Fibroblast of lung (primary cell): Measurements from ENCODE around the gene PLS1. TPM values are rescaled to one million over a fixed set of nuclear protein-coding genes. Genes with fewer than 3 reads are reported as not detected.
A peak's percentile ranks its signal among the peaks of the same experiment; 100 is the strongest.
"Not testable (repeated sequence)": the region's sequence is repeated elsewhere in the genome, so short reads cannot be mapped to it uniquely, and the experiment has no call there.

Experiments used
- DNase-seq, 2 donors: peaks; one replicate each; pipeline versions ENCODE4 v3.0.0 to v3.0.0-alpha.2; 2010; ENCODE audit warnings: low read depth in 2 of 2
- H2AFZ ChIP-seq: 2 replicates; pipeline ENCODE4 v1.5.1; 2012; ENCODE audit warnings: low read length, control low read depth, inconsistent platforms
- H3K27ac ChIP-seq: 2 replicates; pipeline ENCODE4 v1.5.1; 2011; ENCODE audit warnings: low read length, control low read depth; ENCODE audit not compliant: insufficient read depth
- H3K27me3 ChIP-seq: 2 replicates; pipeline ENCODE4 v1.5.1; 2011; ENCODE audit warnings: mild to moderate bottlenecking, low read length; ENCODE audit not compliant: control insufficient read depth, insufficient read depth
- H3K36me3 ChIP-seq: 2 replicates; pipeline ENCODE4 v1.5.1; 2011; ENCODE audit warnings: low read length; ENCODE audit not compliant: control insufficient read depth, insufficient read depth
- H3K4me1 ChIP-seq: 2 replicates; pipeline ENCODE4 v1.5.1; 2011; ENCODE audit warnings: low read length; ENCODE audit not compliant: control insufficient read depth, insufficient read depth; ENCODE audit errors: extremely low read depth
- H3K4me2 ChIP-seq: 2 replicates; pipeline ENCODE4 v1.5.1; 2011; ENCODE audit warnings: low read length, control low read depth; ENCODE audit not compliant: insufficient read depth; ENCODE audit errors: extremely low read depth
- H3K4me3 ChIP-seq, 4 experiments: fragments of 200-600 bp in 1 of 4; sonication (generic) in 1 of 4; replicated peaks in 1 of 4; 2 replicates each; pipeline ENCODE4 v1.5.1; 2011 to 2016; ENCODE audit warnings: low read length in 4 of 4, low read depth in 3 of 4, mild to moderate bottlenecking in 3 of 4, control low read depth in 2 of 4, inconsistent platforms in 1 of 4, mixed read lengths in 1 of 4; ENCODE audit not compliant: insufficient read depth in 1 of 4; ENCODE audit errors: control extremely low read depth in 1 of 4
- H3K79me2 ChIP-seq: 2 replicates; pipeline ENCODE4 v1.5.1; 2012; ENCODE audit warnings: mild to moderate bottlenecking, low read length, inconsistent platforms; ENCODE audit not compliant: control insufficient read depth, insufficient read depth
- H3K9ac ChIP-seq: 2 replicates; pipeline ENCODE4 v1.5.1; 2011; ENCODE audit warnings: mild to moderate bottlenecking, low read length, control low read depth; ENCODE audit not compliant: insufficient read depth
- H3K9me3 ChIP-seq: 2 replicates; pipeline ENCODE4 v1.5.1; 2012; ENCODE audit warnings: low read depth, low read length; ENCODE audit not compliant: control insufficient read depth, insufficient read depth
- H4K20me1 ChIP-seq: 2 replicates; pipeline ENCODE4 v1.5.1; 2011; ENCODE audit warnings: low read length; ENCODE audit not compliant: control insufficient read depth, insufficient read depth; ENCODE audit errors: extremely low read depth
- CTCF ChIP-seq, 2 donors: IDR thresholded peaks in 1 of 2; conservative IDR thresholded peaks in 1 of 2; 1 replicate in 1 of 2; 2 replicates in 1 of 2; pipeline ENCODE4 v1.5.1; 2011 to 2012; ENCODE audit warnings: low read length in 2 of 2, control low read depth in 1 of 2, inconsistent platforms in 1 of 2, low read depth in 1 of 2, mild to moderate bottlenecking in 1 of 2
- EZH2 ChIP-seq: IDR thresholded peaks from 2 replicates; pipeline ENCODE4 v1.5.1; 2012; ENCODE audit warnings: low read length, control low read depth, mild to moderate bottlenecking; ENCODE audit errors: missing control alignments
- polyA minus RNA-seq: library from RNA; depleted of rRNA, polyadenylated mRNA; stranded (reverse); fragments of >200 nt; gene quantifications from 2 replicates; pipeline ENCODE4 v1.2.3, GENCODE V29; 2011; ENCODE audit warnings: low replicate concordance
- polyA plus RNA-seq, 2 donors: library from polyadenylated mRNA; depleted of rRNA in 1 of 2; stranded (reverse) in 1 of 2; unstranded in 1 of 2; fragments of >200 nt; gene quantifications; 2 replicates each; pipeline ENCODE4 v1.2.1, GENCODE V29; 2011 to 2012; ENCODE audit warnings: missing spikeins in 1 of 2
- total RNA-seq: library from RNA; depleted of rRNA; stranded (reverse); fragments of >200 nt; gene quantifications from 2 replicates; pipeline ENCODE4 v1.2.1, GENCODE V29; 2014

The PLS1 gene, protein sequence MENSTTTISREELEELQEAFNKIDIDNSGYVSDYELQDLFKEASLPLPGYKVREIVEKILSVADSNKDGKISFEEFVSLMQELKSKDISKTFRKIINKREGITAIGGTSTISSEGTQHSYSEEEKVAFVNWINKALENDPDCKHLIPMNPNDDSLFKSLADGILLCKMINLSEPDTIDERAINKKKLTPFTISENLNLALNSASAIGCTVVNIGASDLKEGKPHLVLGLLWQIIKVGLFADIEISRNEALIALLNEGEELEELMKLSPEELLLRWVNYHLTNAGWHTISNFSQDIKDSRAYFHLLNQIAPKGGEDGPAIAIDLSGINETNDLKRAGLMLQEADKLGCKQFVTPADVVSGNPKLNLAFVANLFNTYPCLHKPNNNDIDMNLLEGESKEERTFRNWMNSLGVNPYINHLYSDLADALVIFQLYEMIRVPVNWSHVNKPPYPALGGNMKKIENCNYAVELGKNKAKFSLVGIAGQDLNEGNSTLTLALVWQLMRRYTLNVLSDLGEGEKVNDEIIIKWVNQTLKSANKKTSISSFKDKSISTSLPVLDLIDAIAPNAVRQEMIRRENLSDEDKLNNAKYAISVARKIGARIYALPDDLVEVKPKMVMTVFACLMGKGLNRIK
- total RNA-seq: 0.51 and 0.83 TPM in 2 replicates
- polyA plus RNA-seq: 0.59 and 1.1 TPM in 2 replicates
- polyA plus RNA-seq (2012): 0.49 and 0.61 TPM in 2 replicates
- not detected in 2 replicates for polyA minus RNA-seq

GRCh38 chr3:142595951-142596725, at the start of gene PLS1:
Gene PLS1, plus strand, starts transcription at chr3:142596393. Its CDS starts 67,845 bp downstream, at chr3:142664238.
- H3K9ac ChIP-seq: peak within 1 kb of the TSS; percentile 17
- H2AFZ ChIP-seq: peak within 1 kb of the TSS; percentile 93
- H3K27me3 ChIP-seq: no peaks in the 10 kb centered on the region
- TF ChIP-seq CTCF (conservative IDR thresholded peaks at IDR 0.05 in 1 of 2, IDR thresholded peaks at IDR 0.05 in 1 of 2; ENCODE audit: low read depth in 1 of 2, low read length in 2 of 2): no peak
- no peak for TF ChIP-seq EZH2
- H3K79me2 ChIP-seq: no peaks in the 10 kb centered on the region
- no peaks in the 10 kb centered on the region for H3K36me3 ChIP-seq
- no peaks in the 10 kb centered on the region for H4K20me1 ChIP-seq
- peaks cover 2% of the 10 kb centered on the region for H3K4me1 ChIP-seq
- H3K27ac ChIP-seq: peak within 1 kb of the TSS; percentile 35
- peak; percentile 75 to 77 for DNase-seq
- H3K4me3 ChIP-seq: peak within 1 kb of the TSS; percentile 54 to 82 (median 69)
- H3K9me3 ChIP-seq: no peaks in the 10 kb centered on the region
- H3K4me2 ChIP-seq: peak within 1 kb of the TSS; percentile 72

GRCh38 chr3:142549986-142550385, 46.2 kb upstream of the PLS1 start:
- no peak overlapping the region for H3K9ac ChIP-seq
- no peak overlapping the region for H3K4me3 ChIP-seq
- no peaks in the 10 kb centered on the region for H3K9me3 ChIP-seq
- H3K79me2 ChIP-seq: no peaks in the 10 kb centered on the region
- no peak overlapping the region for H3K27ac ChIP-seq
- no peak overlapping the region for H3K4me2 ChIP-seq
- peaks cover 2% of the 10 kb centered on the region for H3K36me3 ChIP-seq
- TF ChIP-seq EZH2: no peak
- no peak for TF ChIP-seq CTCF (conservative IDR thresholded peaks at IDR 0.05 in 1 of 2, IDR thresholded peaks at IDR 0.05 in 1 of 2; ENCODE audit: low read depth in 1 of 2, low read length in 2 of 2)
- H2AFZ ChIP-seq: no peak overlapping the region
- DNase-seq: no peak
- no peaks in the 10 kb centered on the region for H3K27me3 ChIP-seq
- H3K4me1 ChIP-seq: no peaks in the 10 kb centered on the region
- H4K20me1 ChIP-seq: no peaks in the 10 kb centered on the region

GRCh38 chr3:142552579-142552978, 43.6 kb upstream of the PLS1 start:
- H2AFZ ChIP-seq, H4K20me1 ChIP-seq, DNase-seq, H3K4me1 ChIP-seq, H3K4me2 ChIP-seq, H3K27ac ChIP-seq, H3K9me3 ChIP-seq, H3K79me2 ChIP-seq, H3K36me3 ChIP-seq, H3K9ac ChIP-seq, H3K4me3 ChIP-seq, H3K27me3 ChIP-seq: not testable (repeated sequence)
